ENCODE data around the gene SGCD. TPM values are rescaled to one million over a fixed set of nuclear protein-coding genes. Genes with fewer than 3 reads are reported as not detected.

Gene SGCD
- total and polyA plus RNA-seq, 2 of the 4 experiments (the other 2 are of a cell fraction), result 5.8 to 10.6 TPM

DNA sequence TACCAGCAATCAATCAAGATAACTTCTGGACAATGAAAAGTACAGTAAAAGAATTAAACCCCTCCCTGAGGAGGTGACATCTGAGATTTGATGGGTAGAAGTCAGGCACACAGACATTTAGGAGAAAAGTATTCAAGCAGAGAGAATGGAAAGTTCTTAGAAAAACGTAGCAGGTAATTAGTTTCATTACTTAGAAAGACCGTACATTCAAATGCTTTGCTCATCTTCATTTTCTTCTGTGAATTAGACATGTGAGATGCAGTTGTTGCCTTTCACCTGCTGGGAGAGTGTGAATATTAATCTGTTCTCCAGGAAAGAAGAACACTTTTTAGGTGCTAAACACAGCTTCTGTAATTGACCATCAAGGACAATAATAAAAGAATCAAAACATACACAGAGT, 451.8 kb downstream of the SGCD start:
- Histone ChIP-seq H2BK20ac (ENCODE audit: low read depth, low read length) (no peak overlapping the region), H2AFZ (replicated peaks; ENCODE audit: low read length, poor library complexity) (no peak overlapping the region), H3K9me1 (ENCODE audit: insufficient read depth, low read length) (no peaks in the 10 kb centered on the region), H3K23ac (ENCODE audit: low read depth, low read length) (no peak overlapping the region), H3K36me3 (ENCODE audit: control insufficient read depth, insufficient read depth, low read length) (no peaks in the 10 kb centered on the region), H3K14ac (replicated peaks; ENCODE audit: low read depth, low read length) (no peak overlapping the region), H4K5ac (ENCODE audit: low read depth, low read length) (no peak overlapping the region), H3K9ac (ENCODE audit: low read depth, low read length) (no peak overlapping the region), H3K27ac (ENCODE audit: insufficient read depth, low read length) (no peak overlapping the region), H3K56ac (ENCODE audit: extremely low read depth, insufficient read depth, low read length) (no peak overlapping the region), H3K4me1 (ENCODE audit: control insufficient read depth, insufficient read depth, low read length) (peaks cover 2% of the 10 kb centered on the region; the same call in 1 of the 2 replicates), H2BK15ac (ENCODE audit: low read depth, low read length) (no peak overlapping the region), H3K4ac (ENCODE audit: low read depth, low read length) (no peak overlapping the region), H2AK9ac (replicated peaks; ENCODE audit: low read depth, low read length, poor library complexity) (no peak overlapping the region), H2AK5ac (ENCODE audit: low read depth, low read length) (no peak overlapping the region), H3K27me3 (ENCODE audit: control insufficient read depth, insufficient read depth, low read length) (no peaks in the 10 kb centered on the region), H4K91ac (ENCODE audit: insufficient read depth, low read depth, low read length) (no peak overlapping the region), H3K9me3 (ENCODE audit: control insufficient read depth, insufficient read depth, low read length) (peaks cover 2% of the 10 kb centered on the region; the same call in 1 of the 2 replicates), H3K79me1 (ENCODE audit: low read depth in 1 of 2, low read length in 2 of 2) (no peaks in the 10 kb centered on the region), H3K18ac (ENCODE audit: low read depth, low read length) (no peak overlapping the region), H2BK5ac (ENCODE audit: low read depth, low read length, poor library complexity, severe bottlenecking) (no peak overlapping the region), H4K20me1 (ENCODE audit: insufficient read depth, low read length) (no peaks in the 10 kb centered on the region), H4K8ac (ENCODE audit: low read depth in 2 of 2, low read length in 2 of 2) (no peak overlapping the region), H3K4me2 (ENCODE audit: low read depth, low read length) (no peak overlapping the region), H3K4me3 (ENCODE audit: insufficient read depth, low read depth, low read length) (no peak overlapping the region), H2BK120ac (ENCODE audit: low read depth, low read length) (no peak overlapping the region)
- ATAC-seq (ENCODE audit: low read depth), result no peak
- dilution Hi-C loops (cut with HindIII; ENCODE audit: low sequenced_read_pairs, unreplicated experiment), result no loop called here
- intact Hi-C loops (cut with micrococcal nuclease), result no loop called here
- no peak for DNase-seq
- no TSS peak for BruUV-seq (replicated peaks)
- ChIA-PET CTCF (interaction anchor here (1.1 kb wide), 1 partner anchor 9 kb away, joined by 4 read pairs; no protein-coding TSS in a partner anchor), POLR2A (ENCODE audit: unreplicated experiment) (no interaction called here)
- no peak for TF ChIP-seq BHLHE40 (IDR thresholded peaks at IDR 0.05; ENCODE audit: low read depth, low read length)
- no peak for TF ChIP-seq RAD21 (IDR thresholded peaks at IDR 0.05; ENCODE audit: low read length)
- no peak for TF ChIP-seq RFX5 (IDR thresholded peaks at IDR 0.05; ENCODE audit: low read depth, low read length)
- no peak for TF ChIP-seq MAZ (IDR thresholded peaks at IDR 0.05; ENCODE audit: borderline replicate concordance, low read depth, low read length)
- TF ChIP-seq, protein P1, sequence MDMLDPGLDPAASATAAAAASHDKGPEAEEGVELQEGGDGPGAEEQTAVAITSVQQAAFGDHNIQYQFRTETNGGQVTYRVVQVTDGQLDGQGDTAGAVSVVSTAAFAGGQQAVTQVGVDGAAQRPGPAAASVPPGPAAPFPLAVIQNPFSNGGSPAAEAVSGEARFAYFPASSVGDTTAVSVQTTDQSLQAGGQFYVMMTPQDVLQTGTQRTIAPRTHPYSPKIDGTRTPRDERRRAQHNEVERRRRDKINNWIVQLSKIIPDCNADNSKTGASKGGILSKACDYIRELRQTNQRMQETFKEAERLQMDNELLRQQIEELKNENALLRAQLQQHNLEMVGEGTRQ (IDR thresholded peaks at IDR 0.05; ENCODE audit: low read depth, low read length), result no peak
- no peak for TF ChIP-seq CHD1 (IDR thresholded peaks at IDR 0.05; ENCODE audit: low read depth, low read length)
- TF ChIP-seq MAFK (IDR thresholded peaks at IDR 0.05; ENCODE audit: low read depth, low read length), result no peak
- TF ChIP-seq RCOR1 (IDR thresholded peaks at IDR 0.05; ENCODE audit: insufficient replicate concordance, low read length), result no peak
- no peak for TF ChIP-seq FOS (IDR thresholded peaks at IDR 0.05; ENCODE audit: low read depth, low read length)
- no peak for TF ChIP-seq MXI1 (IDR thresholded peaks at IDR 0.05; ENCODE audit: borderline replicate concordance, low read depth, low read length)
- TF ChIP-seq, protein P2, sequence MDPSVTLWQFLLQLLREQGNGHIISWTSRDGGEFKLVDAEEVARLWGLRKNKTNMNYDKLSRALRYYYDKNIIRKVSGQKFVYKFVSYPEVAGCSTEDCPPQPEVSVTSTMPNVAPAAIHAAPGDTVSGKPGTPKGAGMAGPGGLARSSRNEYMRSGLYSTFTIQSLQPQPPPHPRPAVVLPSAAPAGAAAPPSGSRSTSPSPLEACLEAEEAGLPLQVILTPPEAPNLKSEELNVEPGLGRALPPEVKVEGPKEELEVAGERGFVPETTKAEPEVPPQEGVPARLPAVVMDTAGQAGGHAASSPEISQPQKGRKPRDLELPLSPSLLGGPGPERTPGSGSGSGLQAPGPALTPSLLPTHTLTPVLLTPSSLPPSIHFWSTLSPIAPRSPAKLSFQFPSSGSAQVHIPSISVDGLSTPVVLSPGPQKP (IDR thresholded peaks at IDR 0.05; ENCODE audit: borderline replicate concordance, low read depth, low read length), result no peak
- TF ChIP-seq POLR2A (IDR thresholded peaks at IDR 0.05; ENCODE audit: low read depth, low read length), result no peak
- TF ChIP-seq CEBPB (IDR thresholded peaks at IDR 0.05; ENCODE audit: low read depth, low read length), result no peak
- no peak for TF ChIP-seq NFE2L2 (IDR thresholded peaks at IDR 0.05; ENCODE audit: low read depth, low read length)
- TF ChIP-seq SMC3 (IDR thresholded peaks at IDR 0.05; ENCODE audit: low read depth, low read length), result no peak
- TF ChIP-seq, protein P3, sequence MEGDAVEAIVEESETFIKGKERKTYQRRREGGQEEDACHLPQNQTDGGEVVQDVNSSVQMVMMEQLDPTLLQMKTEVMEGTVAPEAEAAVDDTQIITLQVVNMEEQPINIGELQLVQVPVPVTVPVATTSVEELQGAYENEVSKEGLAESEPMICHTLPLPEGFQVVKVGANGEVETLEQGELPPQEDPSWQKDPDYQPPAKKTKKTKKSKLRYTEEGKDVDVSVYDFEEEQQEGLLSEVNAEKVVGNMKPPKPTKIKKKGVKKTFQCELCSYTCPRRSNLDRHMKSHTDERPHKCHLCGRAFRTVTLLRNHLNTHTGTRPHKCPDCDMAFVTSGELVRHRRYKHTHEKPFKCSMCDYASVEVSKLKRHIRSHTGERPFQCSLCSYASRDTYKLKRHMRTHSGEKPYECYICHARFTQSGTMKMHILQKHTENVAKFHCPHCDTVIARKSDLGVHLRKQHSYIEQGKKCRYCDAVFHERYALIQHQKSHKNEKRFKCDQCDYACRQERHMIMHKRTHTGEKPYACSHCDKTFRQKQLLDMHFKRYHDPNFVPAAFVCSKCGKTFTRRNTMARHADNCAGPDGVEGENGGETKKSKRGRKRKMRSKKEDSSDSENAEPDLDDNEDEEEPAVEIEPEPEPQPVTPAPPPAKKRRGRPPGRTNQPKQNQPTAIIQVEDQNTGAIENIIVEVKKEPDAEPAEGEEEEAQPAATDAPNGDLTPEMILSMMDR (conservative IDR thresholded peaks at IDR 0.05; ENCODE audit: low read depth, low read length), result no peak
- no CpG with 5 or more reads among the region's 2 CpGs for WGBS, 2 experiments (ENCODE audit: extremely low coverage in 2 of 2, insufficient read length in 1 of 2)
- in situ Hi-C loops (cut with MboI; ENCODE audit: low sequenced_read_pairs), result no loop called here

Data from IMR-90 (cell line).